Epithelial cell of esophagus (primary cell): ENCODE results near the gene SCO1.
A peak's percentile ranks its signal among the peaks of the same experiment; 100 is the strongest.

Experiments used
- DNase-seq: peaks from one replicate; pipeline ENCODE4 v3.0.0; 2010; ENCODE audit warnings: low read depth
- H3K4me3 ChIP-seq: 2 replicates; pipeline ENCODE4 v1.5.1; 2011; ENCODE audit warnings: mild to moderate bottlenecking, low read length, control low read depth
- TF ChIP-seq, protein P1 (sequence below): IDR thresholded peaks from 2 replicates; pipeline ENCODE4 v1.5.1; 2011; ENCODE audit warnings: low read depth, mild to moderate bottlenecking, low read length, control low read depth, inconsistent platforms; ENCODE audit not compliant: insufficient read depth; ENCODE audit errors: missing control alignments

SCO1 gene

GRCh38 chr17:10668775-10669174 lies 28.6 kb downstream of the SCO1 start:
- peak; percentile 19 for DNase-seq
- H3K4me3 ChIP-seq = no peak overlapping the region
- TF ChIP-seq, protein P1, sequence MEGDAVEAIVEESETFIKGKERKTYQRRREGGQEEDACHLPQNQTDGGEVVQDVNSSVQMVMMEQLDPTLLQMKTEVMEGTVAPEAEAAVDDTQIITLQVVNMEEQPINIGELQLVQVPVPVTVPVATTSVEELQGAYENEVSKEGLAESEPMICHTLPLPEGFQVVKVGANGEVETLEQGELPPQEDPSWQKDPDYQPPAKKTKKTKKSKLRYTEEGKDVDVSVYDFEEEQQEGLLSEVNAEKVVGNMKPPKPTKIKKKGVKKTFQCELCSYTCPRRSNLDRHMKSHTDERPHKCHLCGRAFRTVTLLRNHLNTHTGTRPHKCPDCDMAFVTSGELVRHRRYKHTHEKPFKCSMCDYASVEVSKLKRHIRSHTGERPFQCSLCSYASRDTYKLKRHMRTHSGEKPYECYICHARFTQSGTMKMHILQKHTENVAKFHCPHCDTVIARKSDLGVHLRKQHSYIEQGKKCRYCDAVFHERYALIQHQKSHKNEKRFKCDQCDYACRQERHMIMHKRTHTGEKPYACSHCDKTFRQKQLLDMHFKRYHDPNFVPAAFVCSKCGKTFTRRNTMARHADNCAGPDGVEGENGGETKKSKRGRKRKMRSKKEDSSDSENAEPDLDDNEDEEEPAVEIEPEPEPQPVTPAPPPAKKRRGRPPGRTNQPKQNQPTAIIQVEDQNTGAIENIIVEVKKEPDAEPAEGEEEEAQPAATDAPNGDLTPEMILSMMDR = no peak

DNA sequence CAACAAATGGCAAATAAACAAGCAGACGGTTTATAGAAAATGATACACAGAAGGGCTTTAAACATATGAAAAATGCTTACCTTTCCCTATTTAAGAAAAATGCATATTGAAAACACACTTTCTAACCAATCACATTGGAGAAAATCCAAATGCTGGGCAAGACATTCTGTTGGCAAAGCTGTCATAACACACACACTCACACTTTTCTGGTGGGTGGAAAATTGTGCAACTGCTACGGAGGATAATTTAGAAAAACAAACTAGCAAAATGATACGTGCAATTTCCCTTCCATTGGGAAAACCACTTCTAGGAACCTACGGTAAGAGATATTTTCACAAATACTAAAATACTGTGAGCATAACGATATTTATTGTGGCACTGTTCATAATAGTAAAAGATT lies 30.4 kb downstream of the SCO1 start:
- no peak overlapping the region for H3K4me3 ChIP-seq
- TF ChIP-seq, protein P1 = no peak
- DNase-seq = no peak

DNA sequence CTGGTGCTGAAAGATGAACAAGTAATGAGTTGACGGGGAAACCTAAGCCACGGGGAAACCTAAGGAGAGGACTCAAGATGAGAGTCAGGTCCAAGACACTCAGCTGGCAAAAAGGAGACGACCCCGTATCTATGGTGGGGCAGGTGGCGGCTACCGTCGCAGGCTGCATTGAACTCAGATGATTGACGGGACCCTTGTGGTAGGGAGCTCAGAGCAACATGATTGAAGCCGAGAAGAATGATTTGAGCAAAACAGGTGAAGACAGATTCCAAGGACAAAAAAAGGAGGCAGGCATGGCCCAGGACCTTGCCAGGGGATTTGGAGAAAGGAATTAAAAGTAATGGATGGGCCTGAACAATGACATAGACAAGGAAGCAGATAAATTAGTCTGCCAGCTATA lies 32.8 kb downstream of the SCO1 start:
- H3K4me3 ChIP-seq = no peak overlapping the region
- no peak for DNase-seq
- TF ChIP-seq, protein P1 = no peak

GRCh38 chr17:10663231-10663630 lies 34.1 kb downstream of the SCO1 start:
- H3K4me3 ChIP-seq = no peak overlapping the region
- no peak for DNase-seq
- TF ChIP-seq, protein P1 = no peak

- TF ChIP-seq, protein P1 = no peak
- no peak for DNase-seq
- H3K4me3 ChIP-seq = no peak overlapping the region
These were observed 35.9 kb downstream of the SCO1 start for GRCh38 chr17:10661437-10661836.

DNA sequence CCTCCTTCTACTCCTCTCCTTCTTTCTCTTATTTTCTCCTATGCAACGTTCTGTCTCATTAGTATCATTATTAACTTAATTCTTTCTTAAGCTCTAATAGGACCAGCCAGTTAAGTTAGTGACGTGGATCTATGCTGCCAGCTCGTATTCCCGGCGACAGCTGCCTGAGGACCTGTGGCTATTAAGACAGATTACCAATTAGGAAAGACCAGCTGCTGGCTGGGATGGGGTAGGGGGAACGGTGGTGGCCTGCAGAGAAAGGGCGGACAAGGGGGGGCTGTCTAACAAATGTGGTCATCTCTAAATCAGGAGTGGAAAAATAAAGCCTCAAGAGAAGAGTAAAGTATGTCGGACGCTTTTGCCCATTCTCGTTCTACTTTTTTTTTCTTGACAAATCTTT lies 39.5 kb downstream of the SCO1 start:
- TF ChIP-seq, protein P1 = no peak
- H3K4me3 ChIP-seq = no peak overlapping the region

DNA sequence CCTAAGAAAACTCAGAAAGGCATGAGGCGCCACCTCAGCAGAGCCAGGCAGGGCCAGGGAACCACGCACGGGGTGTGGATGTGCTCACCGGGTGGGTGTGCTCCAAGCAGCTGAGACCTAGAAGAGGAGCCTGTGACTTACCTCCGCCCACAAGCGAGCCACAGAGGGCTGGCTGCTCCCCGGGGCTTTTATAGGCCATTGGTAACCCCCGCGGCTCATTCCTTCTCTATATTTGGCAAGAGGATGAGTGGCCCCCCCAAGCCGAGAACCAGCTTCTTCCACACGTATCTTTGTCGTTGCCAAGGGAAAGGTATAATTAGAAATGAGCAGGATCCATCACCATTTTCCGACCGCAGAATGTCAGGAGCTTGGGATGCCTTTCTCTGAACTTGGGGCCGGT lies 40.2 kb downstream of the SCO1 start, which contains the start of gene MYH3:
MYH3 (minus strand) TSS at position 162 of the 400 bp plus-strand sequence. CDS start 2,245 bp downstream, outside the sequence.
- TF ChIP-seq, protein P1 = no peak
- no peak within 1 kb of the TSS for H3K4me3 ChIP-seq
- DNase-seq = no peak

More for the DNA sequence above, 39.5 kb downstream of the SCO1 start:
- no peak for DNase-seq
